HepG2 (cell line): ENCODE data around the gene LRRC25. TPM values are rescaled to one million over a fixed set of nuclear protein-coding genes. Genes with fewer than 3 reads are reported as not detected.

ENCODE experiments used
- ARNT2 ChIP-seq: sonication (generic); formaldehyde crosslinking; IDR thresholded peaks from 2 replicates; pipeline ENCODE4 v1.8.0; 2022; ENCODE audit warnings: mild to moderate bottlenecking, low read depth, missing genetic modification reagents, moderate library complexity
- EZH2 ChIP-seq: conservative IDR thresholded peaks from 2 replicates; pipeline ENCODE4 v1.6.1; 2012; ENCODE audit warnings: mild to moderate bottlenecking, low read depth, low read length, moderate library complexity
- HCFC1 ChIP-seq: fragments of 150-350 bp; IDR thresholded peaks from 2 replicates; pipeline ENCODE4 v1.6.1; 2014; ENCODE audit warnings: low read depth, low read length
- HNF4A ChIP-seq: sonication (generic); formaldehyde crosslinking; IDR thresholded peaks from 2 replicates; pipeline ENCODE4 v1.4.0; 2020; ENCODE audit warnings: missing genetic modification reagents
- HNRNPH1 ChIP-seq: fragments of 200-400 bp; formaldehyde crosslinking; optimal IDR thresholded peaks from 2 replicates; pipeline ENCODE3; 2017; ENCODE audit warnings: mild to moderate bottlenecking, low read depth, low read length
- MEIS2 ChIP-seq: sonication (generic); formaldehyde crosslinking; IDR thresholded peaks from 2 replicates; pipeline ENCODE4 v1.9.0; 2021; ENCODE audit warnings: mild to moderate bottlenecking, missing genetic modification reagents
- RAD51 ChIP-seq: fragments of 450-650 bp; IDR thresholded peaks from 2 replicates; pipeline ENCODE4 v1.6.1; 2016; ENCODE audit warnings: borderline replicate concordance
- SIN3B ChIP-seq: fragments of 150-350 bp; IDR thresholded peaks from 2 replicates; pipeline ENCODE4 v1.6.1; 2014; ENCODE audit warnings: low read length
- SP5 ChIP-seq: IDR thresholded peaks from 2 replicates; pipeline ENCODE4 v1.6.1; 2016; ENCODE audit warnings: low read depth, borderline replicate concordance
- SUZ12 ChIP-seq: fragments of 150-350 bp; IDR thresholded peaks from 2 replicates; pipeline ENCODE4 v1.6.1; 2014; ENCODE audit warnings: low read depth, low read length
- ZBTB20 ChIP-seq: sonication (generic); formaldehyde crosslinking; IDR thresholded peaks from 2 replicates; pipeline ENCODE4 v1.8.1; 2023; ENCODE audit warnings: missing genetic modification reagents, low read depth, mild to moderate bottlenecking, borderline replicate concordance
- ZMYM4 ChIP-seq: sonication (generic); formaldehyde crosslinking; IDR thresholded peaks from 2 replicates; pipeline ENCODE4 v1.8.1; 2023; ENCODE audit warnings: mild to moderate bottlenecking, missing genetic modification reagents
- ZNF224 ChIP-seq: sonication (generic); formaldehyde crosslinking; IDR thresholded peaks from 2 replicates; pipeline ENCODE4 v1.5.0; 2020; ENCODE audit warnings: mild to moderate bottlenecking, missing genetic modification reagents
- ZNF451 ChIP-seq: sonication (generic); formaldehyde crosslinking; IDR thresholded peaks from 2 replicates; pipeline ENCODE4 v1.5.0; 2020; ENCODE audit warnings: mild to moderate bottlenecking, missing genetic modification reagents
- ZNF484 ChIP-seq: sonication (generic); formaldehyde crosslinking; IDR thresholded peaks from 2 replicates; pipeline ENCODE4 v1.5.1; 2020; ENCODE audit warnings: mild to moderate bottlenecking, low read depth, missing genetic modification reagents, borderline replicate concordance
- ZNF562 ChIP-seq: sonication (generic); formaldehyde crosslinking; IDR thresholded peaks from 2 replicates; pipeline ENCODE4 v1.8.0; 2022; ENCODE audit warnings: missing genetic modification reagents, borderline replicate concordance
- polyA plus RNA-seq, 8 experiments: library from polyadenylated mRNA; depleted of rRNA in 3 of 8; stranded (reverse) in 7 of 8; unstranded in 1 of 8; fragments of >200 nt; fragmentation: Illumina TruSeq in 4 of 8; extraction: Trizol in 4 of 8; gene quantifications; 2 replicates each; pipeline versions ENCODE4 v1.2.1 to v1.2.3, GENCODE V29; 2011 to 2016; ENCODE audit warnings: low read depth in 4 of 8, missing spikeins in 1 of 8, mixed read lengths in 1 of 8; ENCODE audit not compliant: insufficient read depth in 1 of 8
- total RNA-seq, 5 experiments: library from RNA; depleted of rRNA; stranded (reverse); fragments of >200 nt; fragmentation: Illumina TruSeq; extraction: Trizol; gene quantifications; 2 replicates each; pipeline ENCODE4 v1.2.3, GENCODE V29; 2016; ENCODE audit warnings: low read depth in 1 of 5
- TF ChIP-seq, protein P1 (sequence below): sonication (generic); formaldehyde crosslinking; IDR thresholded peaks from 2 replicates; pipeline ENCODE4 v1.4.0; 2020; ENCODE audit warnings: mild to moderate bottlenecking, missing genetic modification reagents
- TF ChIP-seq, protein P2 (sequence below): fragments of 450-650 bp; IDR thresholded peaks from 2 replicates; pipeline ENCODE4 v1.6.1; 2017
- TF ChIP-seq, protein P3 (sequence below): sonication (generic); formaldehyde crosslinking; IDR thresholded peaks from 2 replicates; pipeline ENCODE4 v1.5.1; 2020; ENCODE audit warnings: mild to moderate bottlenecking, missing genetic modification reagents, borderline replicate concordance

Gene LRRC25
- total and polyA plus RNA-seq, 2 of the 13 experiments (the other 11 are each of a cell fraction or from before 2014, with no cell fraction given) = 0.13 to 0.53 TPM

DNA sequence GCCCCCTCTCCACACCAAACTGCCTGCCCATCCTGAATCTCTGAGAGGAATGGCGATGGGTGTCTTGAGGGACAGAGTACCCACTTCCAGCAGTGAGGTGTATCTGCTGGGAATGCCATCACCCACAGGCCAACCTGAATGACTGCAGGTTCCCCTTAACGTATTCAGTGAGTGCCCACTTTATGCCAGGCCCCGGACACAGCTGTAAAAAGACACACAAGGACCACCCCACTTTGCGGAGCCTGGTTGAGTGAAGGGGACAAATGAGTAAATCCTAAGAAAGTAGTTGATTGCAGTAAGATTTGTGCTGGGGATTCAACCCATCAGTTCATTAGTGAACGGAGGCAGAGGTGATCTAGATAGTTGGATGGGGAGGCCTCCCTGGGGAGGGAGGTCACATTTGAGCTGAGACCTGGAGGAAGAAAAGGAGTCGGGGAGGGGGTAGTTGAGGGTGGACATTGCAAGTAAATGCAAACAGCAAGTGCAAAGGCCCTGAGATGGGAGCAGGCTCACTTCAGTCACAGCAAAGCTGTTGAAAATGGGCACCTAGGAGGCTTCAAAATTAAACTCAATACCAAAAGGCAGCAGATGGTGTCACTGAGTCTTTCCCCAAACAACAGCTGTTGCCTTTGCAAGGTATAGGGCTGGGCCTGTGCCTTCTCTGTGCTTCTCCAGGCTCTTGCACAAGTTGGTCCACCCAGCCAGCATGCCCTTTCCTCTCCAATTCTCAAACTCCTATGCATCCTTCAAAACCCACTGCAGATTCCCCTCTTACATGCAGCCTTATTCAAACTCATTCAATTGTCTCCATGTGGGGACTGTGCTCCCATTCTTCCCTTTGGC is 7.1 kb downstream of the LRRC25 start (continued):
- TF ChIP-seq, protein P1, sequence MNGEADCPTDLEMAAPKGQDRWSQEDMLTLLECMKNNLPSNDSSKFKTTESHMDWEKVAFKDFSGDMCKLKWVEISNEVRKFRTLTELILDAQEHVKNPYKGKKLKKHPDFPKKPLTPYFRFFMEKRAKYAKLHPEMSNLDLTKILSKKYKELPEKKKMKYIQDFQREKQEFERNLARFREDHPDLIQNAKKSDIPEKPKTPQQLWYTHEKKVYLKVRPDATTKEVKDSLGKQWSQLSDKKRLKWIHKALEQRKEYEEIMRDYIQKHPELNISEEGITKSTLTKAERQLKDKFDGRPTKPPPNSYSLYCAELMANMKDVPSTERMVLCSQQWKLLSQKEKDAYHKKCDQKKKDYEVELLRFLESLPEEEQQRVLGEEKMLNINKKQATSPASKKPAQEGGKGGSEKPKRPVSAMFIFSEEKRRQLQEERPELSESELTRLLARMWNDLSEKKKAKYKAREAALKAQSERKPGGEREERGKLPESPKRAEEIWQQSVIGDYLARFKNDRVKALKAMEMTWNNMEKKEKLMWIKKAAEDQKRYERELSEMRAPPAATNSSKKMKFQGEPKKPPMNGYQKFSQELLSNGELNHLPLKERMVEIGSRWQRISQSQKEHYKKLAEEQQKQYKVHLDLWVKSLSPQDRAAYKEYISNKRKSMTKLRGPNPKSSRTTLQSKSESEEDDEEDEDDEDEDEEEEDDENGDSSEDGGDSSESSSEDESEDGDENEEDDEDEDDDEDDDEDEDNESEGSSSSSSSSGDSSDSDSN (CRISPR knock-in tag) = peak; percentile 36; the same call in 1 of the 2 replicates
- no peak for TF ChIP-seq HNF4A (CRISPR knock-in tag)
- 0 out of 2 replicates have a peak, but pooled peaks have one; percentile 31 for TF ChIP-seq ARNT2 (CRISPR knock-in tag)
- no peak for TF ChIP-seq EZH2
- 0 out of 2 replicates have a peak, but pooled peaks have one; percentile 21 for TF ChIP-seq ZNF451 (CRISPR knock-in tag)
- no peak for TF ChIP-seq ZBTB20
- TF ChIP-seq, protein P2, sequence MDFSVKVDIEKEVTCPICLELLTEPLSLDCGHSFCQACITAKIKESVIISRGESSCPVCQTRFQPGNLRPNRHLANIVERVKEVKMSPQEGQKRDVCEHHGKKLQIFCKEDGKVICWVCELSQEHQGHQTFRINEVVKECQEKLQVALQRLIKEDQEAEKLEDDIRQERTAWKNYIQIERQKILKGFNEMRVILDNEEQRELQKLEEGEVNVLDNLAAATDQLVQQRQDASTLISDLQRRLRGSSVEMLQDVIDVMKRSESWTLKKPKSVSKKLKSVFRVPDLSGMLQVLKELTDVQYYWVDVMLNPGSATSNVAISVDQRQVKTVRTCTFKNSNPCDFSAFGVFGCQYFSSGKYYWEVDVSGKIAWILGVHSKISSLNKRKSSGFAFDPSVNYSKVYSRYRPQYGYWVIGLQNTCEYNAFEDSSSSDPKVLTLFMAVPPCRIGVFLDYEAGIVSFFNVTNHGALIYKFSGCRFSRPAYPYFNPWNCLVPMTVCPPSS = no peak
- 0 out of 2 replicates have a peak, but pooled peaks have one; percentile 8 for TF ChIP-seq SP5 (CRISPR knock-in tag)
- TF ChIP-seq RAD51 = no peak
- no peak for TF ChIP-seq SIN3B
- TF ChIP-seq ZMYM4 (CRISPR knock-in tag) = no peak
- TF ChIP-seq, protein P3, sequence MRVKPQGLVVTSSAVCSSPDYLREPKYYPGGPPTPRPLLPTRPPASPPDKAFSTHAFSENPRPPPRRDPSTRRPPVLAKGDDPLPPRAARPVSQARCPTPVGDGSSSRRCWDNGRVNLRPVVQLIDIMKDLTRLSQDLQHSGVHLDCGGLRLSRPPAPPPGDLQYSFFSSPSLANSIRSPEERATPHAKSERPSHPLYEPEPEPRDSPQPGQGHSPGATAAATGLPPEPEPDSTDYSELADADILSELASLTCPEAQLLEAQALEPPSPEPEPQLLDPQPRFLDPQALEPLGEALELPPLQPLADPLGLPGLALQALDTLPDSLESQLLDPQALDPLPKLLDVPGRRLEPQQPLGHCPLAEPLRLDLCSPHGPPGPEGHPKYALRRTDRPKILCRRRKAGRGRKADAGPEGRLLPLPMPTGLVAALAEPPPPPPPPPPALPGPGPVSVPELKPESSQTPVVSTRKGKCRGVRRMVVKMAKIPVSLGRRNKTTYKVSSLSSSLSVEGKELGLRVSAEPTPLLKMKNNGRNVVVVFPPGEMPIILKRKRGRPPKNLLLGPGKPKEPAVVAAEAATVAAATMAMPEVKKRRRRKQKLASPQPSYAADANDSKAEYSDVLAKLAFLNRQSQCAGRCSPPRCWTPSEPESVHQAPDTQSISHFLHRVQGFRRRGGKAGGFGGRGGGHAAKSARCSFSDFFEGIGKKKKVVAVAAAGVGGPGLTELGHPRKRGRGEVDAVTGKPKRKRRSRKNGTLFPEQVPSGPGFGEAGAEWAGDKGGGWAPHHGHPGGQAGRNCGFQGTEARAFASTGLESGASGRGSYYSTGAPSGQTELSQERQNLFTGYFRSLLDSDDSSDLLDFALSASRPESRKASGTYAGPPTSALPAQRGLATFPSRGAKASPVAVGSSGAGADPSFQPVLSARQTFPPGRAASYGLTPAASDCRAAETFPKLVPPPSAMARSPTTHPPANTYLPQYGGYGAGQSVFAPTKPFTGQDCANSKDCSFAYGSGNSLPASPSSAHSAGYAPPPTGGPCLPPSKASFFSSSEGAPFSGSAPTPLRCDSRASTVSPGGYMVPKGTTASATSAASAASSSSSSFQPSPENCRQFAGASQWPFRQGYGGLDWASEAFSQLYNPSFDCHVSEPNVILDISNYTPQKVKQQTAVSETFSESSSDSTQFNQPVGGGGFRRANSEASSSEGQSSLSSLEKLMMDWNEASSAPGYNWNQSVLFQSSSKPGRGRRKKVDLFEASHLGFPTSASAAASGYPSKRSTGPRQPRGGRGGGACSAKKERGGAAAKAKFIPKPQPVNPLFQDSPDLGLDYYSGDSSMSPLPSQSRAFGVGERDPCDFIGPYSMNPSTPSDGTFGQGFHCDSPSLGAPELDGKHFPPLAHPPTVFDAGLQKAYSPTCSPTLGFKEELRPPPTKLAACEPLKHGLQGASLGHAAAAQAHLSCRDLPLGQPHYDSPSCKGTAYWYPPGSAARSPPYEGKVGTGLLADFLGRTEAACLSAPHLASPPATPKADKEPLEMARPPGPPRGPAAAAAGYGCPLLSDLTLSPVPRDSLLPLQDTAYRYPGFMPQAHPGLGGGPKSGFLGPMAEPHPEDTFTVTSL = peak; percentile 67; the same call in 1 of the 2 replicates
- TF ChIP-seq ZNF484 (CRISPR knock-in tag) = no peak
- 0 out of 2 replicates have a peak, but pooled peaks have one; percentile 45 for TF ChIP-seq ZNF562
- TF ChIP-seq HNRNPH1 = peak; percentile 90
- TF ChIP-seq ZNF224 (CRISPR knock-in tag) = no peak
- TF ChIP-seq SUZ12 = no peak
- no peak for TF ChIP-seq MEIS2
- no peak for TF ChIP-seq HCFC1
